ENCODE data around the gene MAGI1.
A peak's percentile ranks its signal among the peaks of the same experiment; 100 is the strongest.

GRCh38 chr3:65914032-65914739 lies 124.5 kb downstream of the MAGI1 start:
- TF ChIP-seq CTCF (IDR thresholded peaks at IDR 0.05) = peak in 3 of 6 experiments; percentile 31 to 37 (median 35)
- no peak for TF ChIP-seq POLR2A (IDR thresholded peaks at IDR 0.05)
